Nephron progenitor cell (in vitro differentiated cells): Measurements from ENCODE around the gene UGT1A3.

Source experiments
- DNase-seq: peaks from one replicate; pipeline ENCODE4 v3.0.0; 2021
- H3K27ac Mint-ChIP-seq: 2 replicates; pipeline ENCODE4 v1.8.0; 2021; ENCODE audit warnings: mild to moderate bottlenecking, moderate library complexity, mixed read lengths
- H3K27me3 Mint-ChIP-seq: 2 replicates; pipeline ENCODE4 v1.8.0; 2021; ENCODE audit warnings: mild to moderate bottlenecking, low read depth, mixed read lengths; ENCODE audit not compliant: poor library complexity
- H3K36me3 Mint-ChIP-seq: 2 replicates; pipeline ENCODE4 v1.8.0; 2021; ENCODE audit warnings: low read depth, mixed read lengths
- H3K4me1 Mint-ChIP-seq: 2 replicates; pipeline ENCODE4 v1.8.0; 2021; ENCODE audit warnings: mixed read lengths
- H3K4me3 Mint-ChIP-seq: 2 replicates; pipeline ENCODE4 v1.8.0; 2021; ENCODE audit warnings: mild to moderate bottlenecking, moderate library complexity, mixed read lengths
- H3K9me3 Mint-ChIP-seq: 2 replicates; pipeline ENCODE4 v1.8.0; 2021; ENCODE audit warnings: mild to moderate bottlenecking, moderate library complexity, mixed read lengths
- TF ChIP-seq, protein P1 (sequence below): fragments of 200-600 bp; sonication (generic); IDR thresholded peaks from 2 replicates; pipeline ENCODE4 v1.5.0; 2021; ENCODE audit warnings: antibody characterized with exemption

UGT1A3 gene

DNA sequence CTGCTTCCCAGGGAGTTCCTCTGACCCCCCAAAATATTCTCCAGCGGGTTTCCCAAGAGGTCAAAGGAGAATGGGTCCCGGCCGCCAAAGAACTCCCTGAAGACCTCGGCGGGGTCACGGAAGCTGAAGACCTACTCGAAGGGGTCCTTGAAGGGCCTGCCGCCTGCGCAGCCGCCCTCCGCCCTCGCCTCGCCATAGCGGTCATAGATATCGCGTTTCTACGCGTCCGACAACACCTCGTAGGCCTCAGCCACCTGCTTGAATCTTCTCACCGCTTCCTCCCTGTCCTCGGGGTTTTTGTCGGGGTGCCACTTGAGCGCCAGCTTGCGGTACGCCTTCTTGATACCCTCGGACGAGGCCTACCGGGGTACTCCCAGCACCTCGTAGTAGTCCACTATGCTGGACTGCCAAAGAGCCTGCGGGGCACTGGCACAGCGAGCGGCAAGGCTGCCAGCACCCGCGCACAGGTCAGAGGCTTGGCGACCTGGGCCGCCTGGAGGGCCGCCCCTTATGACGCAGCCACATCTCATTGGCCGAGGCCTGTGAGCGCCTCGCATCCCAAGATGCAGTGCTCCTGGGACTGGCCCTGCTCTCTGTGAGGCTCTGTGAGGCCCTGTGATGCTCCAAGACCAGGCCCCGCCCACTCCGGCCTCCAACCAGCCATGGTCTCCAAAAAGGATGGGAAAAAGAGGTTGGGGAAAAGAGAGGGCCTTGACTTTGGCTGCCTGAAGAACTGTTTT lies 26.2 kb downstream of the UGT1A3 start:
- TF ChIP-seq, protein P1, sequence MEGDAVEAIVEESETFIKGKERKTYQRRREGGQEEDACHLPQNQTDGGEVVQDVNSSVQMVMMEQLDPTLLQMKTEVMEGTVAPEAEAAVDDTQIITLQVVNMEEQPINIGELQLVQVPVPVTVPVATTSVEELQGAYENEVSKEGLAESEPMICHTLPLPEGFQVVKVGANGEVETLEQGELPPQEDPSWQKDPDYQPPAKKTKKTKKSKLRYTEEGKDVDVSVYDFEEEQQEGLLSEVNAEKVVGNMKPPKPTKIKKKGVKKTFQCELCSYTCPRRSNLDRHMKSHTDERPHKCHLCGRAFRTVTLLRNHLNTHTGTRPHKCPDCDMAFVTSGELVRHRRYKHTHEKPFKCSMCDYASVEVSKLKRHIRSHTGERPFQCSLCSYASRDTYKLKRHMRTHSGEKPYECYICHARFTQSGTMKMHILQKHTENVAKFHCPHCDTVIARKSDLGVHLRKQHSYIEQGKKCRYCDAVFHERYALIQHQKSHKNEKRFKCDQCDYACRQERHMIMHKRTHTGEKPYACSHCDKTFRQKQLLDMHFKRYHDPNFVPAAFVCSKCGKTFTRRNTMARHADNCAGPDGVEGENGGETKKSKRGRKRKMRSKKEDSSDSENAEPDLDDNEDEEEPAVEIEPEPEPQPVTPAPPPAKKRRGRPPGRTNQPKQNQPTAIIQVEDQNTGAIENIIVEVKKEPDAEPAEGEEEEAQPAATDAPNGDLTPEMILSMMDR = no peak
- Mint-ChIP-seq H3K4me1 (no peaks in the 10 kb centered on the region), H3K9me3 (peaks cover 27% of the 10 kb centered on the region), H3K4me3 (no peak overlapping the region), H3K36me3 (no peaks in the 10 kb centered on the region), H3K27ac (no peak overlapping the region), H3K27me3 (peaks cover 11% of the 10 kb centered on the region)
- no peak for DNase-seq

DNA sequence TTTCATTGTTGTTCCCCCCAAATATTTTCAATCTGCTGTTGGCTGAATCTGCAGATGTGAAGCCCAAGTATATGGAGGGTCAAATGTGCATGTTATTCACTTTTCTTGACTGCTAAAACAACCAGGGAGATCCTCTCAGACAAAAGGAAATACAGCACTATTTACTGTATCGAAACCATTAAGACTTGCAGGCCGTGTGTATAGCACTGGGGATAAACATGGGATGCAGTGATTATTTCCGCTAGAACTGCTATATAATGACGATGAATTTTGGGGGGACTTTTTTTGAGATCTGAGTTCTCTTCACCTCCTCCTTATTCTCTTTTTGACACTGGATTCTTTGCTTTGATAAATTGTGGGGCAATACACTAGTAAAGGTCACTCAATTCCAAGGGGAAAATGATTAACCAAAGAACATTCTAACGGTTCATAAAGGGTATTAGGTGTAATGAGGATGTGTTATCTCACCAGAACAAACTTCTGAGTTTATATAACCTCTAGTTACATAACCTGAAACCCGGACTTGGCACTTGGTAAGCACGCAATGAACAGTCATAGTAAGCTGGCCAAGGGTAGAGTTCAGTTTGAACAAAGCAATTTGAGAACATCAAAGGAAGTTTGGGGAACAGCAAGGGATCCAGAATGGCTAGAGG lies 27.7 kb downstream of the UGT1A3 start:
- H3K27me3 Mint-ChIP-seq = peaks cover 16% of the 10 kb centered on the region
- H3K27ac Mint-ChIP-seq = no peak overlapping the region
- no peaks in the 10 kb centered on the region for H3K36me3 Mint-ChIP-seq
- H3K4me3 Mint-ChIP-seq = no peak overlapping the region
- no peaks in the 10 kb centered on the region for H3K4me1 Mint-ChIP-seq
- no peak for DNase-seq
- TF ChIP-seq, protein P1 = no peak
- H3K9me3 Mint-ChIP-seq = peaks cover 13% of the 10 kb centered on the region

DNA sequence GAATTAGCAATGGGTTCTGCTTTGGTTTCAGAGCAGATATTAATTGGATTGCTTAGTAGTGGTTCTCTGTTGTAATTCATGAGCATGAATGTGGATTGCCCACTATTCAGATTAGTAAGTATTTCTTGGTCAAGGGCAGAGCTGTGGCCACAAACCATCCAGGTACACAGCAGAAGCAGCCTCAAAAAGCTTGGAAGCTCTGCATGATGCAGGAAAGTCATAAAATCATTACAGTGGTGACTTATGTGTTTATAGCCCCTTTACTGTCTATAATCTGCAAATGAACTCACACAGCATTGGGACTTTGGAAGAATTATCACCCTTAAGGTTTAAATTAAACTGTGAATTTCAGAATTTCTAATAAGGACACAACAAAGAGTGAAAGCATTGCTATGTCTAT lies 29.3 kb downstream of the UGT1A3 start:
- Mint-ChIP-seq H3K9me3 (peaks cover 3% of the 10 kb centered on the region), H3K27me3 (peaks cover 16% of the 10 kb centered on the region), H3K4me3 (no peak overlapping the region), H3K4me1 (no peaks in the 10 kb centered on the region), H3K36me3 (no peaks in the 10 kb centered on the region), H3K27ac (no peak overlapping the region)
- no peak for DNase-seq
- TF ChIP-seq, protein P1 = no peak

DNA sequence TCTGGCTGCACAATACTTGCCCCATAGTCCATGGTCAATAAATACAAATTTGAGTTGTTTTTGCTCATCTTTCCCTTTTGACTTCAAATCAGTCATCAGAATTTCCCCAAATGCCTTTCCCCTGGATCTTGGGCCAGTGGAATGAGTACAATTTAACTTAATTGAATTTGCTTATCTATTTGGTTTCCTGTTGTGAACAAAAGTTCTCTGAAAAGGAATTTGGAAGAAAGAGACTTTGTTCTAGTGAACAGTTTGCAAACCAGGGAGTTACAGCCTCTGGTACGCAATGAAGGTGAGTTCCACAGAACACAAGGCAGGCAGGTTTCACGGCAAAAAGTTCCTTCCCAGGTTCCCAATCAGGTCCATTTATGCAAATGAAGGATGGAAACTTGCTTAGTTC lies 30.0 kb downstream of the UGT1A3 start:
- Mint-ChIP-seq H3K9me3 (peaks cover 3% of the 10 kb centered on the region), H3K36me3 (no peaks in the 10 kb centered on the region), H3K27me3 (peaks cover 17% of the 10 kb centered on the region), H3K27ac (no peak overlapping the region), H3K4me3 (no peak overlapping the region), H3K4me1 (no peaks in the 10 kb centered on the region)
- TF ChIP-seq, protein P1 = no peak
- DNase-seq = no peak

DNA sequence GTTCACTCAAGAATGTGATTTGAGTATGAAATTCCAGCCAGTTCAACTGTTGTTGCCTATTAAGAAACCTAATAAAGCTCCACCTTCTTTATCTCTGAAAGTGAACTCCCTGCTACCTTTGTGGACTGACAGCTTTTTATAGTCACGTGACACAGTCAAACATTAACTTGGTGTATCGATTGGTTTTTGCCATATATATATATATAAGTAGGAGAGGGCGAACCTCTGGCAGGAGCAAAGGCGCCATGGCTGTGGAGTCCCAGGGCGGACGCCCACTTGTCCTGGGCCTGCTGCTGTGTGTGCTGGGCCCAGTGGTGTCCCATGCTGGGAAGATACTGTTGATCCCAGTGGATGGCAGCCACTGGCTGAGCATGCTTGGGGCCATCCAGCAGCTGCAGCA lies 31.2 kb downstream of the UGT1A3 start, which contains the start of gene UGT1A1:
TSS of gene UGT1A1 (plus strand) at position 228 of the 400 bp plus-strand sequence. CDS start at position 246, 18 bp downstream.
- Mint-ChIP-seq H3K4me3 (no peak within 1 kb of the TSS), H3K27ac (no peak within 1 kb of the TSS), H3K9me3 (no peaks in the 10 kb centered on the region), H3K36me3 (no peaks in the 10 kb centered on the region), H3K27me3 (peaks cover 19% of the 10 kb centered on the region), H3K4me1 (no peaks in the 10 kb centered on the region)
- DNase-seq = no peak
- TF ChIP-seq, protein P1 = no peak
